ENCODE measurements around the gene PARVG. TPM values are rescaled to one million over a fixed set of nuclear protein-coding genes. Genes with fewer than 3 reads are reported as not detected.

PARVG gene
- total and polyA plus RNA-seq, 2 of the 8 experiments (the other 6 are each of a cell fraction or from before 2014, with no cell fraction given): 0.37 to 1.5 TPM

DNA sequence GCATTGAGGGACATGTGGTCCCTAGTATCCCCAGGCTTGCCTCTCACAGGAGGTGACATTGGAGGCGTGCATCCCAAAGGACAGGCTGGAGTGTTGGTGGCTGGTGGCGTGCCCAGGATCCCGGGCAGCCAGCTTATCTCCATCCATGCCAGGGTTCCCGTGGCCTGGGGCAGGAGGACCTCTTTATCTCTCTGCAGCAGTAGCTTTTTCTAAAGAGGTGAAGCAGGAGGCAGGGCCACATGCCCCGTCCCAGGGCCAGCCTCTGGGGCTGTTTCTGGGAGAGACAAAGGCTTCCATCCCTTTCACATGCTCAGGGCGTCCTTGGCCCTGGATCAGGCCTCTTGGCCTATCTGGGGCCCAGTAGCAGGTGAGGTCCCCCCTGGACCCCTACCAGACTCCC lies 19.7 kb downstream of the PARVG start (continued):
- TF ChIP-seq SIX5 (IDR thresholded peaks at IDR 0.05; ENCODE audit: low read depth, low read length) (no peak), KDM5A (IDR thresholded peaks at IDR 0.05; ENCODE audit: low read length) (no peak), TEAD4 (IDR thresholded peaks at IDR 0.05; ENCODE audit: low read depth, low read length) (no peak), TCF12 (IDR thresholded peaks at IDR 0.05; ENCODE audit: low read depth, low read length) (no peak), SP1 (IDR thresholded peaks at IDR 0.05; ENCODE audit: low read depth, low read length) (no peak)
